Dendritic cell treated with granulocyte-macrophage colony-stimulating factor and Interleukin-4, amounts not matched to agents 40 ng/mL and 50 ng/mL, for 4 days (primary cell): ENCODE measurements around the gene FXYD4.

Experiments used
- H3K27ac Mint-ChIP-seq: one replicate; pipeline ENCODE4 v1.8.0; 2022; ENCODE audit warnings: mild to moderate bottlenecking, mixed read lengths
- H3K27me3 Mint-ChIP-seq: one replicate; pipeline ENCODE4 v1.8.0; 2022; ENCODE audit warnings: mild to moderate bottlenecking, mixed read lengths
- H3K36me3 Mint-ChIP-seq: one replicate; pipeline ENCODE4 v1.8.0; 2022; ENCODE audit warnings: low read depth, mixed read lengths
- H3K4me1 Mint-ChIP-seq: one replicate; pipeline ENCODE4 v1.8.0; 2022; ENCODE audit warnings: low read depth, mixed read lengths
- H3K4me3 Mint-ChIP-seq: one replicate; pipeline ENCODE4 v1.8.0; 2022; ENCODE audit warnings: mild to moderate bottlenecking, moderate library complexity, mixed read lengths
- H3K9me3 Mint-ChIP-seq: one replicate; pipeline ENCODE4 v1.8.0; 2022; ENCODE audit warnings: mixed read lengths
- intact Hi-C: fragments of 100-400 bp; cut with micrococcal nuclease; formaldehyde crosslinking; loops from one replicate; pipeline ENCODE4 v1.15.0; 2022

The FXYD4 gene

DNA sequence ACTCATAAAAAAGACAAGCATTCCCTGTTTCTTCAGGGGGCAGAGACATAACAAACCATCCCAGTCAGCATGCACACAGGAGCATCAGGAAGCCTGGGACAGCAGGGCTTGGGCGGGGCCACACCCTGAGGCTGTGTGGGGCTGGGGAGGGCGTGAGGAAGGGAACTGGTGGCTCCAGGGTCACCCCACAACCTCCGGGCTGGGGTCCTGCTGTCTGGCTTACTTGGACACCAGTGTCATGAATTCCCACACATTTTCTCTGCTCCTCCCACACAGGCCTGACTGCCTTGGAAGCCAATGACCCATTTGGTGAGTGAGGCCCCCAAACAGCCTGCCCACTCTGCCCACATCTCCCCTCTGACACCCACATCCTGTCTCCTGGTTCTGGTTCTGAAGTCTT is 2.8 kb downstream of the FXYD4 start:
- H3K27ac Mint-ChIP-seq, result no peak overlapping the region
- intact Hi-C loops, result no loop called here
- no peaks in the 10 kb centered on the region for H3K9me3 Mint-ChIP-seq
- H3K36me3 Mint-ChIP-seq, result no peaks in the 10 kb centered on the region
- H3K4me1 Mint-ChIP-seq, result no peaks in the 10 kb centered on the region
- no peaks in the 10 kb centered on the region for H3K27me3 Mint-ChIP-seq
- no peak overlapping the region for H3K4me3 Mint-ChIP-seq

DNA sequence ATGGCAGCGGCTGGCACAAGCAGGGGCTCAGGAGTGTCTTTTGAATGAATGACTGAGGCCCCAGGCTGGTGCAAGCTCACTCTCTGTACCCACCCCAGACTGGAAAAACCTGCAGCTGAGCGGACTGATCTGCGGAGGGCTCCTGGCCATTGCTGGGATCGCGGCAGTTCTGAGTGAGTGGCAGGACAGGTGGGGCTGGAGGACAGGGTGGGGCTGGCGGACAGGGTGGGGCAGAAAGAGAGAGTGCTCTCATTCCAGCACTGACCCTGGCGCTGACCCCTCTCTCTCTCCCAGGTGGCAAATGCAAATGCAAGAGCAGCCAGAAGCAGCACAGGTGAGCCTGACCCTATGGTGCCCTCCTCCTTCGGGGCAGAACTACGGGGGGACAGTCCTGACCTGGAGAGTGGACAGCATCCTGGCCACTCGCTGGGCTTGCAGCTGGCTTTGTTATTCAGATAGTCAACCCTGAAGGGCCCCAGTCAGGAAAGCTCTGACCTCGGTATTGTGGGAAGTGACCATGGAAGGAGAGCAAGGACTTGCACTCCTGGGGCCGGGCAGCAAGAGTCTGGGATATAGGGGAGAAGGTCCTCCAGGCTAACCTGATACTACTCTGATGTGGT is 4.1 kb downstream of the FXYD4 start:
- Mint-ChIP-seq H3K4me1 (no peaks in the 10 kb centered on the region), H3K9me3 (no peaks in the 10 kb centered on the region), H3K27ac (no peak overlapping the region), H3K36me3 (no peaks in the 10 kb centered on the region), H3K27me3 (no peaks in the 10 kb centered on the region), H3K4me3 (no peak overlapping the region)
- intact Hi-C loops, result no loop called here

DNA sequence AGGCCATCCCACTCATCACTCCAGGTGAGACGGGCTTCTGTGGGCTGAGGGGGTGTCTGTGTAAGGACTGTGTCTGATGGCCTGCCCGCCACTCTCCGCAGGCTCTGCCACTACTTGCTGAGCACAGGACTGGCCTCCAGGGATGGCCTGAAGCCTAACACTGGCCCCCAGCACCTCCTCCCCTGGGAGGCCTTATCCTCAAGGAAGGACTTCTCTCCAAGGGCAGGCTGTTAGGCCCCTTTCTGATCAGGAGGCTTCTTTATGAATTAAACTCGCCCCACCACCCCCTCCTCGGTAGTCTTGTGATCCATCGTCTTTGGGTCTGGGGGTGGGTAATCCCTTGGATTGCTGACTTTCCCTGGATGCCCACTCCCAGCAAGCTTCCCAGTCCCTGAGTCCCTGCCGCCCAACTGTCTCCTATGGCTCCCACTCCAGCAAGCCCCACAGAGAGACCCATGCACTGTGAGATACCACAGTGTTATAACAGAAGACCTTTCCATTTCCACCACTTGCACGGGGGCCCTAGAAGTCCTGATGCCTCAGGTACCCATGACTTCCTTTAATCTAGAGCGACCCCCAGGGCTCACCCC is 4.7 kb downstream of the FXYD4 start:
- Mint-ChIP-seq H3K9me3 (no peaks in the 10 kb centered on the region), H3K4me3 (no peak overlapping the region), H3K4me1 (no peaks in the 10 kb centered on the region), H3K27ac (no peak overlapping the region), H3K27me3 (no peaks in the 10 kb centered on the region), H3K36me3 (no peaks in the 10 kb centered on the region)
- intact Hi-C loops, result no loop called here

DNA sequence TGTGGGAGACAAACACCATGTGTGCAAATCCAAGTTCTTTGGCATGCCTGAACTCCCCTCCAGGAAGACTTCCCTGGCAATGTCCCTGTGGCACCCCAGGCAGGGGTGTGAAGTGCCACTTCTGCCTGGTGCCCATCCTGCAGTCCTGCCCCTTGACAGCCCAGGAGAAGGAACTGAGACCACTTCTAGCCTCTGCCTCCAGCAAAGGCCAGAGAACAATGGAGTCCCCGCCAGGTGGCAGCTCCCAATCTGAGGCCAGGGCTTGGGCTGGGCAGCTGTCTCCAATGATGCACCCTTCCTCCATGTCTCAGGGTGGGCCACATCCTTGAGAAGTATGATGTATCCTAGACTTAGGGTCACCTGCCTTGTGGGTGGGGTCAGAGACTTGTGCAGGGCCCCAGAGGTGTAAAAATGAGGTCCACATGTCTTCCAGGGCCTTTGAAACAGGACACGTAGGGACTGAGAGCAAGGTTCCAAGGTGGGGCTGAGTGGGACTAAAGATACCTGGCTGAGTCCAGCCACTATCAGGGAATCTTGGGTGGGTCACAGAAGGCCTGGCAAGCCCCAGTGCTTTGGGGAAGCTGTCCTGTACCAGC is 5.5 kb downstream of the FXYD4 start:
- H3K27me3 Mint-ChIP-seq, result no peaks in the 10 kb centered on the region

DNA sequence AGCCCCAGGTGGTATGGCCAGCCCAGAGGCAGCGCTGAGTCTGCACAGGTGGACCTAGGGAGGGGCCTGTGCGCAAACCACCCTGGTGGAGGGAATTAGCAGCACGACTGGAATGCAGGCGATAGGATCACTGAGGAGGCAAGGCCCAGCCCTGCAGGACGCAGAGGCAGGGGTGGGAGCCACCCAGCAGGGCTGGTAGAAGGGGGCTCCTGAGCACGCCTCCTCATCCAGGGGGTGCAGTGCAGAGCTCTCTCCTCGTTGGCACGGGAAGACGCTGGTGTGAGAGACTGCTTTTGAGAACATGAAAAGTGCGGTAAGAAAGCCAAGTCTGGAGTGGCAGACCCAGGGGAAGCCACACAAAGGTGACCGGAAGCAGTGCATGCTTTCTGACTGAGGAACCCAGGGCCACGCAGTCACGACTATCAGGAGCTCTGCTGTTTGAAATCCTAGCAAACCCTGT is 6.0 kb downstream of the FXYD4 start:
- Mint-ChIP-seq H3K27me3 (no peaks in the 10 kb centered on the region), H3K4me1 (no peaks in the 10 kb centered on the region), H3K4me3 (no peak overlapping the region), H3K36me3 (no peaks in the 10 kb centered on the region), H3K27ac (no peak overlapping the region), H3K9me3 (no peaks in the 10 kb centered on the region)
- intact Hi-C loops, result no loop called here

More for the DNA sequence above, 5.5 kb downstream of the FXYD4 start:
- Mint-ChIP-seq H3K9me3 (no peaks in the 10 kb centered on the region), H3K36me3 (no peaks in the 10 kb centered on the region), H3K4me1 (no peaks in the 10 kb centered on the region), H3K4me3 (no peak overlapping the region), H3K27ac (no peak overlapping the region)
- intact Hi-C loops, result no loop called here

DNA sequence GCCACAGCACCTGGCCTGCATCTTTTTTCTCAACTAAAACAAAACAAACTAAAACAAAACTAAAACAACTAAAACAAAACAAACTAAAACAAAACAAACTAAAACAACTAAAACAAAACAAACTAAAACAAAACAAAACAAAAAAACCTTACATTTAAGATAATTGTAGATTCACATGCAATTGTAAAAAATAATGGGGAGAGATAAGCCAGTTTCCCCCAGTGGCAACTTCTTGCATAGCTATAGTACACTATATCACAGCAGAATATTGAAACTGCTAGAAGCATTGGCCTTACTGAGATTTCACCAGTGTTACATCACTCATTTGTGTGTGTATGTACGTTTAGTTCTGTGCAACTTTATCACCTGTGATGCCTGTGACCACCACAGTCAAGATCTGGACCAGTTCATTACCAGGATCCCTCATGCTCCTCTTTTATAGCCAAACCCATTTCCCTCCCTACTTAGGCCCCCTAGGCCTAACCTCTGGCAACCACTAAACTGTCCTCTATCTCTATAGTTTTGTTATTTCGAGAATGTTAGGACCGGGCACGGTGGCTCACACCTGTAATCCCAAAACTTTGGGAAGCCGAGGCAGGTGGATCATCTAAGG is 9.3 kb downstream of the FXYD4 start:
- Mint-ChIP-seq H3K27ac (no peak overlapping the region), H3K9me3 (no peaks in the 10 kb centered on the region), H3K4me1 (no peaks in the 10 kb centered on the region), H3K4me3 (no peak overlapping the region), H3K27me3 (no peaks in the 10 kb centered on the region), H3K36me3 (no peaks in the 10 kb centered on the region)
- intact Hi-C loops, result no loop called here

DNA sequence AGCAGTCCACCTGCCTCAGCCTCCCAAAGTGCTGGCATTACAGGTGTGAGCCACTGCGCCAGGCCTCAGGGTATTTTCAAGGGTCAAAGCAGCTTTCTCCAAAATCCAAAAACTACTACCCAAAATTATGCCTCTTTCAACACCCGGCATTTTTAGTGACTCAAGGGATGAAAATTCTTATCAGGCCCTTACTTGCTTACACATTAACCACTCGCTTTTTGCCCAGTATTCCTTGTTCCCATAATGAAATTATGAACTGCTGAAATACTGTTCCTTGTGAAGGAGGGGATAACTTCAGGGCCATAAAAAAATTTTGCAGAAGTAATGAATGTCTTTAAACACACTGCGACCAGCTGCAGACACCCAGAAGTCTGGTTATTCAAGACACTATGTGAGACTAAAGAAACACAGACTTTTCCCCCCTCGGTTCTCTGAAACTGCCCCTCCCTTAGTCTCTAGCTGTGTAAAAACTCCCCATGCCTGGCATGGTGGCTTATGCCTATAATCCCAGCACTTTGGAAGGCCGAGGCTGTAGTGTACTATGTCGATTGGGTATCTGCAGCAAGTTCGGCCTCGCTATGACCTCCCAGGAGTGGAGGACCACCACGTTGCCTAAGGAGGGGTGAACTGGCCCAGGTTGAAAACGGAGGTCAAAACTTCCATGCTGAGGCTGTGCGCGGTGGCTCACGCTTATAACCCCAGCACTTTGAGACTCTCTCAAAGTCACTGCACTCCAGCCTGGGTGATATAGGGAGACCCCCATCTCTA is 12.0 kb downstream of the FXYD4 start:
- H3K9me3 Mint-ChIP-seq, result no peaks in the 10 kb centered on the region
- H3K27me3 Mint-ChIP-seq, result no peaks in the 10 kb centered on the region
- peaks cover 10% of the 10 kb centered on the region for H3K4me1 Mint-ChIP-seq
- H3K27ac Mint-ChIP-seq, result no peak overlapping the region
- H3K36me3 Mint-ChIP-seq, result peaks cover 23% of the 10 kb centered on the region
- intact Hi-C loops, result no loop called here
- H3K4me3 Mint-ChIP-seq, result no peak overlapping the region

DNA sequence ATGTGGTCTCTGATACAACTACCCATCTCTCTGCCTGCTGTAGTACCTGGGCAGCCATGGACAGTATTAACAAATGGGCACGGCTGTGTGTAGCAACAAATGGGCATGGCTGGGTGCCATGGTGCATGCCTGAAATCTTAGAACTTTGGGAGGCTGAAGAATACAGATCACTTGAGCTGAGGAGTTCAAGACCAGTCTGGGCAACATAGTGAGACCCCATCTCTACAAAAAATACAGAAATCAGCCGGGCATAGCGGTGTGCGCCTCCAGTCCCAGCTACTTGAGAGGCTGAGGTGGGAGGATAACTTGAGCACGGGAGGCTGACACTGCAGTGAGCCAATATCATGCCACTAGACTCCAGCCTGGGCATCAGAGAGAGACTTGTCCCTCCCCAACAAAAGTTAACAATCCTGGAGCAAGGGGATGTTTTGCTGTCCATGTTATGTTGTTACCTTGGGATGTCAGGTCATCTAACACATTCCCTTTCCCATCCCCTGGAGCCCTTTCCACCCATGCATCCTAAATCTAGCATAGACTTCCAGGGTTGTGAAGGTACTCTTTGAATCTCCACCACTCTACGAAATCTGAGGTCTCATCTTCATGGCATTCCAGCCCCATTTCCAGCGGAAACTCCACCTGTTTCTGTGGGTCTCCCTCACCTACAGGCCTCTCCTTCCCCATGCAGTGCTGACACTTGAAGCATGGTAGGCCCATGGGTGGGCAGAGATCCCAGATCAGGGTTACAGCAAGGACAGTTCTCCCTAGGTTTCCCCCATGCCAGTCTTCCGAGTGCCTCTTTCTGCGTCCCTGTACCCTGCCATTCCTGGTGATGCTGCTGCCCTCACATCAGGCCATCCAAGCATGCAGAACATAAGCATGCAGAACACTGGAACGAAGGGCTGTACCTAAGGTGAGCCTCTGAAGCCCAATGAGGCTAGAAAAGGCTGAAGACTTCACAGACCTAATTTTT is 13.1 kb downstream of the FXYD4 start:
- intact Hi-C loops, result no loop called here
- peaks cover 34% of the 10 kb centered on the region for H3K36me3 Mint-ChIP-seq
- H3K27ac Mint-ChIP-seq, result no peak overlapping the region
- no peaks in the 10 kb centered on the region for H3K27me3 Mint-ChIP-seq
- H3K9me3 Mint-ChIP-seq, result no peaks in the 10 kb centered on the region
- H3K4me3 Mint-ChIP-seq, result no peak overlapping the region
- H3K4me1 Mint-ChIP-seq, result peaks cover 17% of the 10 kb centered on the region

DNA sequence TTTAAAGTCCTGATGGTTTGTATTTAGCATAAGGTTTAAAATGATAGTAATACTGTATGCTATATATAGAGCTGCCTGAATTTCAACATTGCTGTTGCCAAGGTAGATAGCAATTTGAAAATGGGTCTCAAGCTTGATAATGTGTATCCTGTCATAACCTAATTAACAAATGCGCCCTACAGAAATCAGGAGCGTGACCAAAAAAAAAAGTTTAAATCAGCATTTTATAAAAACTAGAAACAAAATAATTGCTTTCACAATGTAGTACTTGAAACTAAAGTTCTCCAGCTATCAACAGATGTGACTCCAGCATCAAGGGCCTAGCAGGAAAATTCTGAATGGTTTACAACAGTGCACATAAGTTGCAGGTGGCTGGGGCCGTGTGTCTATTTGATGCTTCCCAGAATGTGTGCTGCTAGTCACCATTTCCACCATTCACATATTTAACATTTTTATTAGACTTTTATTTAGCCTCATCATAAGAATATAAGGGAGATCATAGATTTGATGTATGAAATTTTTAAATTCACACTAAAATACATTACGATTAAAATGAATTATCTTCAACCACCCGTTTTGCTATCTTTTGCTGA is 14.1 kb downstream of the FXYD4 start:
- Mint-ChIP-seq H3K4me1 (peaks cover 26% of the 10 kb centered on the region), H3K9me3 (no peaks in the 10 kb centered on the region), H3K27me3 (no peaks in the 10 kb centered on the region), H3K36me3 (peaks cover 44% of the 10 kb centered on the region), H3K27ac (no peak overlapping the region), H3K4me3 (no peak overlapping the region)
- intact Hi-C loops, result no loop called here

DNA sequence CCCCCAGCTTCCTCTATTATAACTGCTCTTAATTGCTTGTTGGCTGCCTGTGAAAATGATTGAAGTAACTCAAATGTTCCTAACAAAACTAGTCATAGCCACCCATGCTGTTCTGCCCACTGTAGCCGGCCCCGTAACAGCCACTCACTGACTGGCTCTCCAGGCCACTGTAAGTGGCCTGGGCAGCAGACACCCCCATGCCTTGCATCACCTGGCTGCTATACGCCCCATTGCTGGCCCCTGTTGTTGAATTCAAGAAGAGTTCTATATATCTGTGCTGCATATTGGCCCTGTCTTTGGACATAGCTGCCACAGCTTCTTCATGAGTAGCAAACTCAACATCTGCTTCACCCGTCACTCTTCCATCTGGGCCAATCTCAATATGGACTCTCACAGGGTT is 15.1 kb downstream of the FXYD4 start:
- H3K4me3 Mint-ChIP-seq, result no peak overlapping the region
- no peaks in the 10 kb centered on the region for H3K27me3 Mint-ChIP-seq
- H3K4me1 Mint-ChIP-seq, result peaks cover 34% of the 10 kb centered on the region
- intact Hi-C loops, result no loop called here
- H3K9me3 Mint-ChIP-seq, result no peaks in the 10 kb centered on the region
- H3K27ac Mint-ChIP-seq, result no peak overlapping the region
- peaks cover 54% of the 10 kb centered on the region for H3K36me3 Mint-ChIP-seq

DNA sequence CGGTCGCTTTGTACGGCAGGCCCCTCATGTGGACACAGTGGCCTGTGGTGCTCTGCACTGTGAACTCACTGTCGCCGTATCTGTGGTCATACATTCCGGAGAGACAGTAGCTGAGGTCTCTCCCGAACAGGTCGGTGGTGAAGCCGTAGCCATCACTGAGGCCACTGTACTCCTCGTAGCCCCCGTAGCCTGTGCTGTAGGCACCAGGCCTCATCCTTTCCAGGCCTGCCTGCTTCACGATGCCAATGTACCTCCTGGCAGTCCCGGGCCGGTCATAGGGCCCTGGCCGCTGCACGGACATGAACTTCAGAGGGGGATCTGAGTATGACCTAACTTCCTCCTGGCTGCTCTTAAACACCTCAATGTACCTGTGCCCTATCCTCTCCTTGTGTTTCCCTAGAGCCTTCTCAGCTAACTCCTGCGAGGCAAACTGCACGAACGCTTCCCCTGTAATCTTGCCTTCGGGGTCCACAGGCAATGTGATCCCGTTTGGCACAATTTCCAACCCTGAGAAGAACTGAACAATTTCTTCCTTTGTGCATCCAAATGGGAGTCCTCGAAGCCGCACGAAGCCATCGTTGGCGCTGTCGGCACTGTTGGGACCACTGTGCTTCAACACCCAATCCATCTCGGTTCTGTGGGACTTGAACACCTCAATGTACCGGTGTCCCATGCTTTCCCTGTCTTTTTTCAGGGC is 15.7 kb downstream of the FXYD4 start:
- Mint-ChIP-seq H3K9me3 (no peaks in the 10 kb centered on the region), H3K36me3 (peaks cover 60% of the 10 kb centered on the region), H3K4me3 (no peak overlapping the region), H3K4me1 (peaks cover 38% of the 10 kb centered on the region), H3K27me3 (no peaks in the 10 kb centered on the region), H3K27ac (no peak overlapping the region)
- intact Hi-C loops, result no loop called here

DNA sequence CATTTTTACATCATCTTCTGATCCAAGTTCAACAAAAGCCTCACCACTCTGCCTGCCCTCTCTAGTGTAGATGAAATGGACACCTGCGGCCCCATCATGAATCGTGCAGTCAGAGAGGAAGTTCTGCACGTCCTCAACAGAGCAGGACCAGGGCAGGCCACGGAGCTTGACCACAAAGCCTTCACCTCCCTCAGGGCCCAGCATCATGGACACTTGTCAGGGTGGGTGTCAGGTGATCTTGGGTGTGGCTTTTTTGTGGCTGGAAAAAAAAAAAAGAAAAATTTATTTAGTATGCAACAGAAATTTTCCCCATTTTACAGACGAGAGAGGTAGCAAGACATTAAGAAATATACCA is 16.2 kb downstream of the FXYD4 start:
- Mint-ChIP-seq H3K36me3 (peaks cover 65% of the 10 kb centered on the region), H3K27me3 (no peaks in the 10 kb centered on the region), H3K9me3 (no peaks in the 10 kb centered on the region), H3K4me3 (no peak overlapping the region), H3K27ac (no peak overlapping the region), H3K4me1 (peaks cover 42% of the 10 kb centered on the region)
- intact Hi-C loops, result no loop called here
